ENCODE results near the gene GFRA1. TPM values are rescaled to one million over a fixed set of nuclear protein-coding genes. Genes with fewer than 3 reads are reported as not detected.

The GFRA1 gene
- total and polyA plus RNA-seq, 8 donors, result 1.9 to 3.5 (median 2.8) TPM

- intact Hi-C loops (cut with DNase I), result no loop called here
- H3K36me3 ChIP-seq, result no peaks in the 10 kb centered on the region
- no peaks in the 10 kb centered on the region for H3K9me3 ChIP-seq
- peak; percentile 60 for ATAC-seq
- no peaks in the 10 kb centered on the region for H3K4me1 ChIP-seq
- H3K4me3 ChIP-seq, result no peak overlapping the region
- TF ChIP-seq CTCF (IDR thresholded peaks at IDR 0.05), result peak; percentile 19 to 70
- H3K27ac ChIP-seq, result no peak overlapping the region
- H3K27me3 ChIP-seq, result peaks cover 0 to 13% of the 10 kb centered on the region in 2 donors
- DNase-seq, result peak in 2 of 4 donors; percentile 51 to 72
Observed at GRCh38 chr10:116287906-116288501, 15.0 kb upstream of the GFRA1 start.

- intact Hi-C loops (cut with DNase I), result no loop called here
- ATAC-seq, result no peak
- TF ChIP-seq CTCF (IDR thresholded peaks at IDR 0.05), result no peak
Observed at GRCh38 chr10:116286626-116287200, 13.7 kb upstream of the GFRA1 start.

GRCh38 chr10:116281775-116282174 is 8.8 kb upstream of the GFRA1 start:
- Histone ChIP-seq H3K36me3 (no peaks in the 10 kb centered on the region), H3K27me3 (peaks cover 0 to 18% of the 10 kb centered on the region in 2 donors), H3K27ac (no peak overlapping the region), H3K4me1 (no peaks in the 10 kb centered on the region), H3K9me3 (no peaks in the 10 kb centered on the region), H3K4me3 (no peak overlapping the region)
- intact Hi-C loops (cut with DNase I), result no loop called here
- DNase-seq, result no peak
- no peak for TF ChIP-seq CTCF (IDR thresholded peaks at IDR 0.05)
- no peak for ATAC-seq

More at GRCh38 chr10:116286626-116287200, 13.7 kb upstream of the GFRA1 start:
- Histone ChIP-seq H3K36me3 (no peaks in the 10 kb centered on the region), H3K4me1 (no peaks in the 10 kb centered on the region), H3K27ac (no peak overlapping the region), H3K27me3 (peaks cover 0 to 13% of the 10 kb centered on the region in 2 donors), H3K4me3 (no peak overlapping the region), H3K9me3 (no peaks in the 10 kb centered on the region)
- DNase-seq, result no peak

GRCh38 chr10:116278846-116279245 is 5.8 kb upstream of the GFRA1 start:
- H3K4me3 ChIP-seq, result no peak overlapping the region
- no peaks in the 10 kb centered on the region for H3K36me3 ChIP-seq
- no peak overlapping the region for H3K27ac ChIP-seq
- intact Hi-C loops (cut with DNase I), result no loop called here
- H3K4me1 ChIP-seq, result no peaks in the 10 kb centered on the region
- TF ChIP-seq CTCF (IDR thresholded peaks at IDR 0.05), result no peak
- H3K27me3 ChIP-seq, result peaks cover 23 to 39% of the 10 kb centered on the region in 2 donors
- no peaks in the 10 kb centered on the region for H3K9me3 ChIP-seq
- DNase-seq, result no peak
- no peak for ATAC-seq

- intact Hi-C loops (cut with DNase I), result no loop called here
Observed at GRCh38 chr10:116276981-116277380, 4.0 kb upstream of the GFRA1 start.

More at GRCh38 chr10:116276981-116277380, 4.0 kb upstream of the GFRA1 start:
- Histone ChIP-seq H3K9me3 (no peaks in the 10 kb centered on the region), H3K36me3 (no peaks in the 10 kb centered on the region), H3K27ac (no peak overlapping the region), H3K4me3 (no peak overlapping the region), H3K4me1 (peaks cover 5 to 14% of the 10 kb centered on the region in 2 donors), H3K27me3 (peaks cover 41 to 57% of the 10 kb centered on the region in 2 donors)
- no peak for TF ChIP-seq CTCF (IDR thresholded peaks at IDR 0.05)
- DNase-seq, result no peak
- ATAC-seq, result no peak

All from left lung (tissue), 10 donors.